ENCODE measurements around the gene PCCA. TPM values are rescaled to one million over a fixed set of nuclear protein-coding genes. Genes with fewer than 3 reads are reported as not detected.
"Not testable (repeated sequence)": the region's sequence is repeated elsewhere in the genome, so short reads cannot be mapped to it uniquely, and the experiment has no call there.

Gene PCCA
- total RNA-seq, 1 donor from 2014 or later, result 44.9 TPM

DNA sequence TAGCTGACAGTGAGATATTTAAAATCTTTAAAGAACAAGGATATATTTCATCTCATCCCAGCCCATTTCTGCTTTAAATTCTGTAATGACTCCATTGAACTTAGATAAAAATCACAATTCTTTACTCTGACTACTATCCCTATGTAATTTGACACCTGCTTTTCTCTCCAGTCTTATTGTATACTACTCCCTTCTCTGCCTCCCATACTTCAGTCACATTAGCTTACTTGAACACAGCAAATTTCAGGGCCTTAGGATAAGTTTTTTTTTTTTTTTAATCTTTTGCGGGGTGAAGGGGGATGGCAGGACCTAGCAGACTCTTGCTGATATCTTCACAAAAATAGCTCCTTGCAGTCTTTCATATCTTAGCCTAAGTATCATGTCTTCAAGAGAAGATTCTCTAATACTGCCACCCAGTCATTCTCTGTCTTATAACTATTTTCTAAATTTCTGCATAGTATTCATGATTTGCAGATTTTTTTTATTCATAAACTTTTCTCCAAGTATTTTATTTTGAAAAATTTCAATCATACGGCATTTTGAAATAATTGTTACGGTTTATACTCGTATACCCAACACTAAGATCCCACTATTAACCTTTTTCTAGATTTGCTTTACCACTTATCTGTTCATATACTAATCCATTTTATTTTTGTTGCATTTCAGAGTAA is 151.4 kb downstream of the PCCA start:
- DNase-seq (ENCODE audit: low spot score), result no peak

GRCh38 chr13:100244431-100244830 is 155.5 kb downstream of the PCCA start:
- DNase-seq (ENCODE audit: low spot score), result no peak

GRCh38 chr13:100245104-100245503 is 156.2 kb downstream of the PCCA start:
- DNase-seq (ENCODE audit: low spot score), result no peak

- DNase-seq (ENCODE audit: low spot score), result no peak
Observed at GRCh38 chr13:100247937-100248336, 159.0 kb downstream of the PCCA start.

DNA sequence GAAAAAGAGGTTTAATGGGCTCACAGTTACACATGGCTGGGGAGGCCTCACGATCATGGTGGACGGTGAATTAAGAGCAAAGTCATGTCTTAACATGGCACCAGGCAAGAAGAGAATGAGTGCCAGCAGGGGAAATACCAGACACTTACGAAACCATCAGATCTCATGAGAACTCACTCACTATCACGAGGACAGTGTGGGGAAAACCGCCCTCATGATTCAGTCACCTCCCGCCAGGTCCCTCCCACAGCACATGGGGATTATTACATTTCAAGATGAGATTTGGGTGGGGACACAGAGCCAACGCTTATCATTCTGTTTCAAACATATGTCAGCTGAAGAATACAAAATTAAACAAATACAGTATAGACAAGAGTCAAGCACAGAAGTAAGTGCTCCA is 165.1 kb downstream of the PCCA start:
- DNase-seq (ENCODE audit: low spot score), result no peak

DNA sequence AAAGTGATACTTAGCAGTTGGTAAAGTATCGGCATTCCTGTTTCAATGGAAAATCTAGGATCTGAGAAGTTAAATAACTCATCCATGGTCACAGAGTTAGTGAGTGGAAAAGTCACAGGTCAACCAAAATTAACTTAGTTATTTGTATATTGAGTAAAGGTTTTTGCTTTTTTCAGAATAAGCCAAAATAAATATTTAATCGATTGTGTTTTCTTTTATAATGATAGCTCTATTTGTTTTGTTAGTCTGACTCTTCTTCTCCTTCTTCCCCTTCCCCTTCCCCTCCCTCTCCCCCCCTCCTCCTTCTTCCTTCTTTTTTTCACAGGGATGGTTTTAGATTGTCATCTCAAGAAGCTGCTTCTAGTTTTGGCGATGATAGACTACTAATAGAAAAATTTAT is 173.5 kb downstream of the PCCA start:
- DNase-seq (ENCODE audit: low spot score), result no peak

- DNase-seq (ENCODE audit: low spot score), result no peak
Observed at GRCh38 chr13:100266026-100266425, 177.1 kb downstream of the PCCA start.

DNA sequence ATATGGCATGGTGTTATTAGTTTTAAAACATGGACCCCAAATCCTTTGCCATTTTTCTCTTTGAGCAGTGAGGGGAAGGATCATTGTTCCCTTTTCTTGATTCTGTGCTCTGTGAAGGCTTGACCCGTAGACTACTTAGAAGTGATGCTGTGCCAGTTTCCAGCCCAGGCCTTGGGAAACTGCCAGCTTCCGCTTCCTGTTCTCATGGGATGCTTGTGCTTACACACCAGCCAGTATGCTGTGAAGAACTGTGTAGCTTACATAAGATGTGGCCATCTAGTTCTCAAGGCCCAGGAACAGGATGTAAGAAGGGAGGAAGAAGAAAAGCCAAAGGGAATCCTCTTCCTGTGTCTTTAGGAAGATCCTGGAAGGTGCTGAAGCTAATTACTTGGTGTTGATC is 180.9 kb downstream of the PCCA start:
- DNase-seq (ENCODE audit: low spot score), result peak; percentile 44

DNA sequence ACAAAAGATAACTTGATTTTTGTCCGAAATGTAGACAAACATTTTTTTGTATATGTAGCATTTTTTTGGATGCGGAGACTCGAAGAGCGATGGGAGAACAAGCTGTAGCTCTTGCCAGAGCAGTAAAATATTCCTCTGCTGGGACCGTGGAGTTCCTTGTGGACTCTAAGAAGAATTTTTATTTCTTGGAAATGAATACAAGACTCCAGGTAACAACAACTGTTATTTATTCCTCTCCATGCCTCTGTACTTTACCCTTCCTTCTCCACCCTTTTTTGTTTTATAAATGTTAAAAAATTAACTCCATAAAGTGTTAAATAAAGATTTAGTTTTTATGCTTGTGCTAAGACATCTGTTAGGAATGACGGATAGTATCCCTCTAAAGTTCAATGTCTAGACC is 184.2 kb downstream of the PCCA start:
- no peak for DNase-seq (ENCODE audit: low spot score)

GRCh38 chr13:100273552-100273951 is 184.7 kb downstream of the PCCA start:
- DNase-seq (ENCODE audit: low spot score), result no peak

GRCh38 chr13:100274942-100275506 is 186.1 kb downstream of the PCCA start:
- no peak for DNase-seq (ENCODE audit: low spot score)

- no peak for DNase-seq (ENCODE audit: low spot score)
Observed at GRCh38 chr13:100275746-100276145, 186.9 kb downstream of the PCCA start.

DNA sequence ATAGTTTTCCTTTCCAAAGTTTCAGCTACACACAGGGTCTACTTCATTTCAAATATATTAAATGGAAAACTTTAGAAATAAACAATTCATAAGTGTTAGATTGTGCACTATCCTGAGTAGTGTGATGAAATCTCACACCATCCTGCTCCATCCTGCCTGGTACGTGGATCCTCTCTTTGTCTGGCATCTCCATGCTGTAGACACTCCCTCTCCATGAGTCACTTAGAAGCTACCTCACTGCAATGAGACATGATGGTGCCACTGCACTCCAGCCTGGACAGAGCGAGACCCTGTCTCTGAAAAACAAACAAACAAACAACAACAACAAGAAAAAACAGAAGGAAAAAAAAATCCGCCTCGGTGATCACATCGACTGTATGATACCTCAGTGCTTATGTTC is 191.8 kb downstream of the PCCA start:
- no peak for DNase-seq (ENCODE audit: low spot score)

GRCh38 chr13:100282306-100282705 is 193.4 kb downstream of the PCCA start:
- DNase-seq (ENCODE audit: low spot score), result not testable (repeated sequence)

- no peak for DNase-seq (ENCODE audit: low spot score)
Observed at GRCh38 chr13:100290165-100290801, 201.4 kb downstream of the PCCA start.

- no peak for DNase-seq (ENCODE audit: low spot score)
Observed at GRCh38 chr13:100291624-100292023, 202.7 kb downstream of the PCCA start.

- DNase-seq (ENCODE audit: low spot score), result no peak
Observed at GRCh38 chr13:100297413-100297812, 208.5 kb downstream of the PCCA start.

DNA sequence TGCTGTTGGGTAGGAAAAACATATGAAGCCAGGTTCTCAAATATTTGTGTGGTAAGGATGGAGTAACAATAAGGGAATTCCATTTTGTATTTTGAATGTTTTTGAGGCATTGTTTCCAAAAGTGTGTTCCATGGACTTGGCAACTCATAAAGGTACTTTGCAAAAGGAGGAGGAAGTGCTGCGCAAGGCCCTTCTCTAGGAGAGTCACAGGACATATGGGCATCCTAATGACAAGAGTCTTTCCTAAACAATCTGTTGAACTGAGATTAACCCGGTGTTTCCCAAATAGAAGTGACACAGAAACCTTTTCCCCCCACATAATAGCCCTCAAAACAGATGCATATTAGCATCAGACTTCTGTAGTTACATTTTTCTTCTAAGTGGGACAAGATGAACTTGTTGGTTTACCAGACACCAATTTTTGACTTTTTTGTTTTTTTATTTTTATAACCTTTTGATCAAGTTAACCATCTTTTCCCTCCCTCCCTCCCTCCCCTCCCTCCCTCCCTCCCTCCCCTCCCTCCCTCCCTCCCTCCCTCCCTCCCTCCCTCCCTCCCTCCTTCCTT is 209.3 kb downstream of the PCCA start:
- no peak for DNase-seq (ENCODE audit: low spot score)

- DNase-seq (ENCODE audit: low spot score), result no peak
Observed at GRCh38 chr13:100298691-100299090, 209.8 kb downstream of the PCCA start.

GRCh38 chr13:100300243-100300642 is 211.3 kb downstream of the PCCA start:
- no peak for DNase-seq (ENCODE audit: low spot score)

DNA sequence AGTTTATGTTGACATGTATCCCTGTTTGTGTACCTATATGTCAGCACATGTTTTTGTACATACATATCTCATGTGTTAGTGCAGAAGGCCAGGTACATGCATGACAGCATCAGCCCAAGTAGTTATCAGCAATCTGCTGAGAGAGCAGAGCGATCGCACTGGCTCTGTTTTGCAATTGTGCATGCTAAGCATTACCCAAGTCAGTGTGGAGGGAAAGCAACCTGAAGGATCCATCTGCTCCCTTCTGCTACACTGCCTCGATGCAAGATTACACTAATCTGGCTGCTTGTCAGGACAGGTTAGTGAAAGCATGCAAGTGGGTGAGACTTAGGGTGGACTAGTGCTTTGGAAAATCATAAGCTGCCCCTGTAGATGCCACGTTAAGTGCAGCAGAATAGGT is 211.8 kb downstream of the PCCA start:
- no peak for DNase-seq (ENCODE audit: low spot score)

- no peak for DNase-seq (ENCODE audit: low spot score)
Observed at GRCh38 chr13:100301418-100301817, 212.5 kb downstream of the PCCA start.

GRCh38 chr13:100302391-100302790 is 213.5 kb downstream of the PCCA start:
- no peak for DNase-seq (ENCODE audit: low spot score)
